DMS153 treated with DMSO at 0.1 percent for 48 hours (cell line): ENCODE measurements around the gene SCFD2.
"Not testable (repeated sequence)": the region's sequence is repeated elsewhere in the genome, so short reads cannot be mapped to it uniquely, and the experiment has no call there.

ENCODE experiments used
- DNase-seq: peaks from one replicate; lab custom pipeline; 2025; ENCODE audit not compliant: unreplicated experiment; lab: John Stamatoyannopoulos, UW

The SCFD2 gene

DNA sequence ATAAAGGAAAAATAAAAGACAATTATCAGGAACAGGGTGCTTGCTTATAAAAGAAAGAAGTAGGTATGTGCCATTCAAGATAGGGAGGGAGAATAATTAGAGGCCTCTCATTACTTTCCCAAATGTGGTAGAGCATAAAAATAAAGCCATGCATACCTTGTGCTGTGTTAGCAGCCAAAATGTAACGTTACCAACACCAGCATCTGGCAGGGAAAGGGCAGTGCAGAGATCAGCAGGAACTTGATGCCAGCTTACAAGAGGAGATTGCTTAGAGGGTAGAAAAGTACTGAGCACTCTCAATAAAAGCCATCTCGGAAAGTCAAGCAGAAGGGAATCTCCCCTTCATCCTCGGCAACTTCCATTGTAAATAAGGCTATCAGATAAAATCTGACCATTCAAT, 308.2 kb downstream of the SCFD2 start:
- no peak for DNase-seq

DNA sequence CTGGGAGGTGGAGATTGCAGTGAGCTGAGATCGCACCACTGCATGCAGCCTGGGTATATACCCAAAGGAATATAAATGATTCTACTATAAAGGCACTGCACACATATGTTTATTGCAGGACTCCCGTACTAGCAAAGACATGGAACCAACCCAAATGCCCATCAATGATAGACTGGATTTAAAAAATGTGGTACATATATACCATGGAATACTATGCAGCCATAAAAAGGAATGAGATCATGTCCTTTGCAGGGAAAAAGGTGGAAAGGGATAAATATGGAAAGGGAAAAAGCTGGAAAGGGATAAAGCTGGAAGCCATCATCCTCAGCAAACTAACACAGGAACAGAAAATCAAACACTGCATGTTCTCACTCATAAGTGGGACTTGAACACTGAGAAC, 308.8 kb downstream of the SCFD2 start:
- DNase-seq: not testable (repeated sequence)

DNA sequence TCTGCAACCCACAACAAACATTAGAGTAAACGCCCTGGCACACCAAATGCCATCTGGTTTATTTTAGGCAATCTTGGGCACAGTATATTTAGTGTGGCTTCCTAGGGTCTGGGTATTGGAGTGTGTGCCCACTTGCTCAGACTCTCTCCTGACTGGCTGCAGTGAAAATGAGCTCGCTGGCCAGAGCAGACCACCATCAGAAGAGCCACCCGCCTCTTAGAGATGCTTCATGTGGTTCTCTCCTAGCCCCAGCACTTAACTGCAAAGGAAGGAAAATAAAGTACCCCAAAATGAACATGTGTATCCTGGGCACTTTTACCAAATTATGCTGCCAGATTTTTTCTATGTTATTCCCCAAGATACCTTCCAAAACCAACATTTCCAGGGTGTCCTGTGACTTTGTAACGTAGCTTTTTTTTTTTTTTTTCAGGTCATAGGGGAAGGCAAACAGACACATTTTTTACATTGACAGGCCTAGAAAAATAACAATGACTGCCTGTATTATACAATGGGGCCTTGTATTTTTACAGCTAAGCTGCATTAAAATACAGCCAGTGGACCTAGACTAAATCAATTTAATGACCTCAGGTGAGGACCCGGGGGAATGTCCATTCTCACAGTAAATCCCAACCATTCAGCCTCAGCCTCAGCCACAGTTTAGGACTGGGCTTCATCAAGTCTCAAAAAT, 310.0 kb downstream of the SCFD2 start:
- DNase-seq: no peak

DNA sequence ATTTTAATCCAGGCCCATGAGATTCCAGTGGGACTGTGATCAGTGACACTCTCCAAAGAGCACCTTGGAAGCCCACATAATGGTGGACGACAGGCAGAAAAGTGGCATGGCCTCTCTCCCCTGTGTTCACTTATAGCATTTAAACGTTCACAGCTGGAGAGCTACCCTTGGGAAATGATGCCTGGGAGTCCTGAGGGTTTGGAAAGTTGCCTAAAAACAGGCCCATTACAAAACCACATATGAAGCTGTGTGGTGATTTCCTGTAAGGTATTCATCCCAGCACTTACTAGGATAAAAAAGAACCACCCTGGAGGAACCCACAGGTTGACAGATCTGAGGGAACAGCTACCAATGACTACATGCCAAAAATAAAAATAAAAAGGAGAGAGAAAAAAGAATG, 310.6 kb downstream of the SCFD2 start:
- peak; percentile 52 for DNase-seq

DNA sequence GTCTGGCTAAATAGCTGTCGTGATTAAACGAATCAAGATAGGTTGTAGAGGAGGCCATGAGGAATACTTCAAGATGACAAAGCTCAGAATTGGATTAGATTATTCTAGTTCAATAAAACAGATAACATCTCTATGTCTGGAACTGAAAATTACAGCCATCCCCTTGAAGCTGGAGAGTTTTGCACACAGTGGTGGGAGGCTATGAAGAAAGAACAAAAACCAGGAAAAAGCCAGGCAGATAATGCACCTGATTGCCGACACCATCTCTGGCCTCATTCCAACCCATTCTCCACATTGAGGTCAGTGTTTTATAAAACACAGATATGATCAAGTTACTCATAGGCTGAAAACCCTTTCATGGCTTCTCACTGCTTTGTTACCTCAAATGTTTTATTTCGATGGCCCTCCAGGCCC, 315.5 kb downstream of the SCFD2 start:
- DNase-seq: peak; percentile 70

DNA sequence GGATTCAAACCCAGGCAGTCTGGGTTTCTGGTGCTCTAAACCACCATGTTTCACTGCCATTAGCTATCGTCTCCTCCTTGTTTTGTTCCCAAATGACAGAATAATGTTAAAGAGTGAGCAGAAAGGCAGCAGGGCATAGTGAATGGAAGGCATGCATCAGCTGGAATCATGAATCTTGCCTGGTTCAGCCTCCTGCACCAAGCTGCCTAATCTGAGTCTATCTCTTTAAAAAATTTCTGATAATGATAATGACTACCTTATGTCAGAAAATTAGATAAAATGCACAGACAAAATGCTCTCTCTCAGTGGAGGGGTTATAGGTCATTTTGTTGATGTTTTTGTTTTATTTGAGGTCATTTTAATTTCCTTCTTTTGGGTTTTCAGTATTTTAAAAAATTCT, 316.3 kb downstream of the SCFD2 start:
- DNase-seq: no peak

DNA sequence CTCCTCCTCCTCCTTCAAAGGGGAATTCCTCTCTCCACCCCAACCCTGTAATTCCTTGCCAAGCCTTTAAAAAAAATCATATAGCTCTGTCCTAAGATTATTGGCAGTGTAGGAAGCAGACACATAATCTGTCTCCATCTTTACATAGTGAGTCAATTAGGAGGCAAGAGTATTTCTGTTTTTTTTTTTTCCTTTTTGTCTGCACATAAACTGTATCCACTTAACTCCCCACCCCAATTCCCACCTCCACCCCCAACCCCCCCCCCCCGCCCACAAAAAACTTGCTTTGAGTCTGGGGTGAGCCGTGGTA, 321.3 kb downstream of the SCFD2 start:
- DNase-seq: no peak

DNA sequence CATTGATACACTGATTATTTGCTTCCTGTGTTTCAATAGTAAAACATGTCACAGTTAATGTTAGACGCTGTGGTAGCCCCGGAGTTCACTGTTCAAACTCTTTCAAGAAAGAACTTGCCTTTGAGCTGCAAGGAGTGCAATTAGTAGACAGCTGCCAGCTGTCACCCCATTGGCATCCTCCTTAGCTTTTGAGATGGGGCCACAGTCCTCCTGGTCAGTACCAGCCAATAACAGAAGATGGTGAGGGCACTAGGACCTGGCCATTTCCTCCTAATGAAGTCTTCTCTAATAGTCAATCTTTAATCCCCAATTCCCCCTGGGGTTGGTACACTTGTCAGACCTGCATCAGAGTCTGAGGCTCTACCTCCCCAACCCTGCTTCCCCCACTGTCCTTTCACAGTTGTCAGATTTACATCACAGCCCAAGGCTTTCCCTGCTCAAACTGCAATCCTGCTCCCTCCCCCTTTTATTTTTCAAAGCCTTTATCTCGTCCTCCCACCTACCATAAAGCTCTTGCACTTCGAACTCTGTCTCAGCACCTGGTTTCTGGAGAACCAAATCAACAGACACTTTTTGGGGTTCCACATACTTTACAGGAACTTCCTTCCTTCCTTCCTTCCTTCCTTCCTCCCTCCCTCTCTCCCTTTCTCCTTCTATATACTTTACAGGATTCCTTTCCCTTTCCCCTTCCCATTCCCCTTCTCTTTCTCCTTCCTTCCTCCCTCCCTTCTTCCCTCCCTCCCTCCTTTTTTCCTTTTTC, 321.8 kb downstream of the SCFD2 start:
- DNase-seq: no peak

DNA sequence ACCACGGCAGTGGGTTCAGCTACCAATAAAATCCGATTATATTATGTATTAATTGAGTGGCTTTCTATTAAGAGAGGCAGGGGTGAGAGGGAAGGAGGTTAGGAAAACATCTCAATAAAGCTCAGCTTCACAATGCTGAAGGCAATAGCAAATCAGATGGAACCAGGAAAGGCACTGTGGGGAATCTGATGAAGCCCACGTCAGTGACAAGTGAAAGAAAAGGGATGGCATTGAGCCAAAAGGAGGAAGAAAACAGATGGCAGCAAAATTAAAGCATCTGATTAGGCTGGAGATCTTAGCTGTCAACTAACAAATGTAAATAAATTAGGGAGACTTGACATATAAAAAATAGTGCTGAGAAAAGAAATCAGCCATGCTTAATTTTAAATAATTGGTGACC, 322.8 kb downstream of the SCFD2 start:
- DNase-seq: no peak

DNA sequence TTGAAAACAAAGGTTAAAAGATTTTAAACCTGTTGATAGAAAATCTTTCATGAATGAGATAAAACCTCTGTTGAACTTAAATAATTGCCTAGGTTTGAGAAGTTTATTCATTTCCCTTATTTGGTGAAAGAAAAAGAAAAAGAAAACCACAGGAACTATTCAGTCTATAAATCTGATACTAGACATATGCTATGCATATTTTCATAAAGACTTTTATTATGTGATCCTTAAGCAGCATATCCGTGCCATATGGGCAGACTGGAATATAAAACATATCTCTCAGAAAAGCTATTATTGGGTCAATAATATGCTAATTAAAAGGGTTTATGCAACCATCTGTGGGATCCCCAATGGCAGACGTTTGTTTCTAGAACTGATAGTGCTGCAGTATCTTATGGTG, 325.0 kb downstream of the SCFD2 start:
- no peak for DNase-seq

DNA sequence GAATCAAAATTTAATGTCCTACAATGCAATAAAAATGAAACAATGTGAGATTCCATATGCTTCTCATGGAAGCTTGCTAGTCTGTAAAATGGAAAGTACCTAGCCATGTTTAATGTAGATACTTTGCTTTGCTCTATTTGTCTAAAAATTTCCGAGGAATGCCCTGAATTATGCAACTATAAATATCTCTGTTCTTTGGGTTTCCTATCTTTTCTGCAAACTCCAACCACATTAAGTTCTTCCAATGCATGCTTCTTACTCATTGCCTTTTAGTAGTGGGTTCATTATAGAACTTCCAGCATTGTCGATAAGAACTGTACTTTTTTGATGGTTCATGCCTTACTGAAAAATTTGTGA, 325.4 kb downstream of the SCFD2 start:
- no peak for DNase-seq

DNA sequence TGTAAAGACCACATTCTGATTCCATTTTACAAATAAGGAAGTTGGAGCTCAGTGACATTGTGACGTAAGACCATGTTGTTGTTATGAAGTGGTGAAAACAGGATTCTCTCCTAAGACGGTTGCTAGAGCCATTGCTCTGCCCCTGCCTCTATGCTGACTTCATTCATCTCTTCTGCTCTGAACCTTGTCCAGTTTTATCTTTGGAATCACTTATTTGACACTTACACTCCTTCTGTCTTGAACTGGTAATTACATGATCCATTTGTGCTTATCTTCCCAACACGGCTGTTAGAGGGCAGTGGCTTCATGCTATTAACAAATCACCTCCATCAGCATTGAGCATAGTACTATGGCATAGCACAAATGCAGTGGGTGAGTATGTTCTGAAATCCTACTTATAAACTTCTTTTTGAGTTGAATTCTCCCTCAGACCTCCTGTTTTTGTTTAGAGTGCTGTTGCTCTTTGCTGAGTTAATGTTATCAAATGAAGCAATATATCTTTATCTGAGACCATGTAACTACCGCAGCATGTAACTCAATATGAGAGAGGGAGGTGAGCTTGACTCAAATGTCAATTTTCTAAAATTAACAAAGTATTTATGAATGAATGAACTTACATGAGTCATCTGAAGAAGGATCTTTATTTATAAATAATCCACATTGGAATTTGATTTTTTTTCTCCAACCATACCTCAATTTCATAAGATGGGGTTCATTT, 326.0 kb downstream of the SCFD2 start:
- DNase-seq: no peak

DNA sequence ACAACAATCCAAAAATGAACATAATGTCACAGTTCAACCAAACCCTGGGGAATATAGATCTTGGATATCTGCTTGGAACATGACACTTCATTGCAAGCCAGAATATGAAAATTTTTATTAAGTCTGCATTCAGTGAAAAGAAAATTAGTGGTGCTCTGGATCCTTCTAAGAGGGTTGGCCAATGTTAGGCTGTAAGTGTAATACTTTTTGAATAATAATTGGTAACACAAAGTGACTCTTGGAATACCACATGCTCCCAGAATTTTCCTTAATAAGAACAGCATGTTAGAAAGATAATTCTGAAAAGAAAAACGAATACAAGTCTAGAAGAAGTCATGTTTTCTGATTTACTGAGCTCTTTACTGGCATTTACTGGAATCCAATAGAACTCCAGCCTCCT, 328.0 kb downstream of the SCFD2 start:
- DNase-seq: no peak

DNA sequence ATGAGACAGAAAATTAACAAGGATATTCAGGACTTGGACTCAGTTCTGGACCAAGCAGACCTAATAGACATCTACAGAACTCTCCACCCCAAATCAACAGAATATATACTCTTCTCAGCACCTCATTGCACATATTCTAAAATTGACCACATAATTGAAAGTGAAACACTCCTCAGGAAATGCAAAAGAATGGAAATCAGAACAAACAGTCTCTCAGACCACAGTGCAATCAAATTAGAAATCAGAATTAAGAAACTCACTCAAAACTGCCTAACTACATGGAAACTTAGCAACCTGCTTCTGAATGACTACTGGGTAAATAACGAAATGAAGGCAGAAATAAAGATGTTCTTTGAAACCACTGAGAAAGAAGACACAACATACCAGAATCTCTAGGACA, 333.0 kb downstream of the SCFD2 start:
- not testable (repeated sequence) for DNase-seq

DNA sequence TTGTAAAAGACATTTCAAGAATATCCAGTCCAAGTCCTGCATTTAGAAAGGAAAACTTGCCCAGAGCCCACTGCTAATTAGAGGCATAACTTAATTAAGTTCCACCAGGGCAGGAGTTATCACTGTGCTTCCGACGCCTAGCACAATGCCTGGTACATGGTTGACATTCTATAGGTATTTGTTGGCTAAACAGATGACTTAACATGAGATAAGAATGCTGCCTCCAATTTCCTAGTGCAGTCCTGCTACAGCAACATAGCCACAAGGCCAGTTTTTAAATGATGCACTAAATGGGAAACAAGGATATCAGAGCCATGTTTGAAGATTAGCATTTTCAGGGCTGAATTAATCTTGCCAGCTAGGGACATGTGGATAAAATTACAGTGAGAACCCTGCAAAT, 339.6 kb downstream of the SCFD2 start:
- no peak for DNase-seq

DNA sequence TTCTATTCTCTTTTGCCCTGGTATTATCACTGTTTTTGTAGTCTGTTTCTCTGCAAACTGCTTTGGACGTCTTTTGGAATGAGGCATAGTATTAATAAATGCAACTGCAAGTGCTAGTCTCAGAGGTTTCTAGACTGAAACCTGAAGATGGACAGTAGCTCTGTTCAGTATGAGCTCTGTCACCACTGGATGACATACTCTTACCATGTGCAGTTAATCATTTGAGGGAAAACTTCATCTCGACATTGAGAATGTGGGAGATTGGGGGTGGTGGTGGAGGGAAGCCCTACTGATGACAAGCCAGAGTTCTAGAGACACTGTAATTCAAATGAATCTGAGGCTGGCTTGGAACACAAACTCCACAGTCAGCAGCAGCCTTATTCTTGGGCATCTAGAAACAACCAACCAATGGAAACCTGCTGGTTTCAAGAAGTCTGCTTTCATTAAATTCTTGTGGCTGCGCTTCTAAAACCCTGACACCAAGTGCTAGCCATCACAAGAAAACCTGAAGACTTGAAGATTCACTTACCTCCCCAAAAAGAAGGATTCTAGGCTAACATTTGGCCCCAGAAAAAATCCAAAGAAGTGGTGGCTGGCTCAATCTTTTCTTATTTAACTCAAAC, 342.1 kb downstream of the SCFD2 start:
- DNase-seq: no peak

DNA sequence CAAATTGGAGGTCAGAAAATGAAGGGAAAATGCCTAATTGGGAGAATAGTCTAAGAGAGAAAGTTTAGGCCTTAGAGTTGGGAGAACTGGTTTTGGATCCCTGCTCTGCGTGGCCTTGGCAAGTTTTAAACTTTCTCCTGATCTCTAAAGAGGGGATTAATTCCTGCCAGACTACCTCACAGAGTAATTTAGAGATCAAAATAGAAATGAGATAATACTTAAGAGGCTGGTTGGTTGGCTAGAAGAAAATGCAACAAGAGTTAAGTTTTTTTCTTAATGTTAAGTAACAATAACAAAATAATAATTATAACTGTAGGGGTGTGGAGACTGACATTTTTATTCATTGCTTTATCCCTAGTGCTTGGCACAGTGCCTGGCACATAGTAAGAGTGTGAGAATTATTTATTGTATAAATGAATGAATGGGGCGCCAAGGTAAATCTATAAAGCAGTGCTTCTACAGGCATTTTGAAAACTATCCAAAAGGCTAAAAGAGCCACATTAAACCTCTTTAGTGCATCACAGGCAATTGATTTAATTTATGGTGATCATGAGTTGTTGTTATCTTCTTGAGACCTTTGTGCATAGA, 343.3 kb downstream of the SCFD2 start:
- no peak for DNase-seq

DNA sequence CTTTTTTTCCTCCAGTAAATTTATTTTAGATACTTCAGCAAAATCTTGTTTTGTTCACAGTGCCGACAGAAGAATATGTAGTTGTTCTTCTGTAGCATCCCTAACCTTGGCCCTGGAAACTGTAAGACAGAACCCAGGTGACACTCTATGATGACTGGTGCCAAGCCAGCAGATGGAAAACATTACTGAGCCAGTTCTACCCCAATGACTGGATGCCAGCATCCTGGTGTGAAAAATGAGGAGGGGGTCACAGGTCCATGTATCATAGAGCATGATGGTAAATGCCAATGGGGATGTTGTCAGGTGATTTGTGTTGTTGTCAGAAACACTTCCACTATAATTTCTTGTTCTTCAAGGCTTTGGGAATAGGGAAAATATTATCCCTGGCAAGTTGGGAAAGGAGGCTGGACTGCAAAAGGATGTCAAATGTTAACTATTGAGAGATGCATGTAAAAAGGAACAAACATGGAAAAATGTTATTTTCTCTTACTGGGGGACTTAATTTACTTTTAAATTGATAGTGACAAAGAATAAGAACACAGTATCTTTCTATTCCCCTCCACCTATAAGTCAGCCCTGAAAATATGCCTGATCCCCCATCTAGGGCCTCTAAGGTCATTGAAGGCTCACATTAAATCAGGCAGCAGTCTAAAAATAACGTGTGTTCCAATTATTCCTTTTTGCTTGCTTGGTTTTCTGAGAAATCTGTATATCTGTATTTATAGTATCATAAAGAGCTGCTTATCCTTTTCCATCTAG, 343.9 kb downstream of the SCFD2 start:
- no peak for DNase-seq

DNA sequence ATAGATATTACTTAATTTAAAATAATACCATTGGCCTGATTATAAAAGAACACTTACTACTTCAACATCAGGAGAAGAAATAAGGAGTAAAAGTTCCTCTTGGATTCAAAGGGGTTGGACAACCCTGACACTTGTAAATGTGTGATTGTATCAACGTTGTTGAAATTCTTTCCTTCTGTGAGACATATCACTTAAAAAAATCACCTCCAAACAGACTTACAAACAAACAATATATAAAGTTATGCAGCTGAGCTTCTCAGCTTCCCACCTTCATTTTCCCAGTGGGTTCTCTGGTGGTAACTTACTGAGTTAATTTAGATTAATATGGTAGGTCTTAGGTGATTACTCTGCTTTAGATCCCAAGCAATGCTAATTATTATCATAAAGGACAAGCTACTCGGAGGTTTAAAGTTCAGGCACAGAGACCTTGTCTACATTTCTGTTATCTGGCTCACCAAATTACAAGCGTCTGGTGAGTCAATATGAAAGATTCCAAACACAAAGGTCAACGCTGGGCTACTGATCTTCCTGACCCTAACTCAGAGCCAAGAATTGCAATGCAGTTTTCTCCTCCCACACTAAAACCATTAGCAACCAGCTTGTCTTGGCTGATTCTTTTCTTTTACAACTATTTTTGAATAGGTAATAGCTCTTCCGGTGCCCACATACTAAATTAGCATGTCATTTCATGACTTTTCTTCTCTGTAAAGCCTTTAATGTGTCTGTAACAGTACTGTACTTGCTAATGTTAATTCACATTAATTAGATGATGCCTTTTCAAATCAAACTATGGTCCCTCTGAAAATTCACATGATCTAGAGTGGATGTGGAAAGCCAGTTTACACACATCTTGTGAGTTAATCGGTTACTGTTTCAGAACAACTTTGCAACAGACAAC, 346.1 kb downstream of the SCFD2 start:
- no peak for DNase-seq

DNA sequence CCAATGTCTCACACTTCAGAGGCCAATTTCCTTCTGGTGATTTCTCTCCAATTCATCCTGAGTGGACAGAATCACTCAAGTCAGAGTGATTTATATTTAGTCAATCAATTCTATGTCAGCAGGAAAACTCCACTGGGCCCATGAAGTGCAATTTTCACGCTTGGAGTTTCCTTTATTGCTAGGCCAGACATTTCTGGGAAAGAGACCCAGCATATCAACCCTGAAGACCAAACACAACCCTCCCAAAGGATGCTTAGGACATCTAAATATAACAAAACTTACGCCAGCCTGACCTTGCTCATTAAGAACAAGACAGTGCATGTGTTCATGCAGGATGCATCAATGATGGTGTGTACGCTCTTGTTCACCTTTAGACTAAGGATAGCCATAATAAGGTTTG, 347.4 kb downstream of the SCFD2 start:
- DNase-seq: no peak
